Esophagus squamous epithelium (tissue), 4 donors: ENCODE measurements around the gene RAP1A.
"Not testable (repeated sequence)": the region's sequence is repeated elsewhere in the genome, so short reads cannot be mapped to it uniquely, and the experiment has no call there.

ENCODE experiments used
- CTCF ChIP-seq, 6 experiments: fragments of 450-650 bp in 4 of 6; fragments of 200-600 bp in 2 of 6; sonication (generic) in 2 of 6; IDR thresholded peaks; one replicate each; pipeline ENCODE4 v1.5.1; 2016 to 2019; ENCODE audit warnings: antibody characterized with exemption in 6 of 6, mild to moderate bottlenecking in 4 of 6, moderate library complexity in 4 of 6
- POLR2A ChIP-seq, 4 donors: fragments of 450-650 bp; IDR thresholded peaks; one replicate each; pipeline ENCODE4 v1.6.1; 2017; ENCODE audit warnings: antibody characterized with exemption in 4 of 4, mild to moderate bottlenecking in 4 of 4, moderate library complexity in 3 of 4

DNA sequence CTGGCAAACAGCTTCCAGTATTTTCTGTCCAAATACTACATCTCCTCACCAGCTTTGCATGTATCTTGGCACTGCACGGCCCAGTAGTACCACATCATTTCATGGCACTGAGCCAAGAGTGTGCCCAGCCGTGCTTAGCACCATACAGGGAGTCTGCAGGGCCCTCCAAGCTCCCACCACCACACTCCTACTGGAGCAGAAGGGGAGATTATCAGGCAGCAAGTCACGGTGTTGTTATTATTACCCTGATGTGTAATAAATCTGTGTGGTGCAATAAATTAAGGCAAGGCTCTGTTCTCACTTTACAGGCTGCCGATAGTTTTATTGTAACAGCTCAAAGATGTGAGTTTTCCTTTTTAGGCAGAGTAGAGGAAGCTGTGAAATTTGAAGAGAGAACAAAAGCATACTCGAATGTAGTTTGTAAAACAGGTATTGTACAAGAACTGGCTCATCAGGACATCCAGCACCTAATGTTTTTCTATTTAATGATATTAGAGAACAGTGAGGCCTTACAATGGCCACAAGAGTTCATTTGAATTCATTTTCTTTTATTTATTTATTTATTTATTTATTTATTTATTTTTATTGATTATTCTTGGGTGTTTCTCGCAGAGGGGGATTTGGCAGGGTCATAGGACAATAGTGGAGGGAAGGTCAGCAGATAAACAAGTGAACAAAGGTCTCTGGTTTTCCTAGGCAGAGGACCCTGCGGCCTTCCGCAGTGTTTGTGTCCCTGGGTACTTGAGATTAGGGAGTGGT is 13.0 kb upstream of the RAP1A start:
- not testable (repeated sequence) for TF ChIP-seq CTCF, POLR2A (IDR thresholded peaks at IDR 0.05)
